Endometrium (tissue), 2 donors: Measurements from ENCODE around the gene SPEM3.

Source experiments
- FAIRE-seq: peaks from 2 replicates; lab custom pipeline; 2012; peaks lifted over from hg19 to GRCh38; lab: Jason Lieb, UNC
- donor health status: control.
- donor health status: control.

Gene SPEM3

GRCh38 chr17:7428557-7428956 is at the start of gene SPEM3:
SPEM3 (plus strand) TSS chr17:7428857; CDS start chr17:7428903, 46 bp downstream.
- FAIRE-seq = no peak

GRCh38 chr17:7379134-7379533 is 49.5 kb upstream of the SPEM3 start:
- FAIRE-seq = no peak

GRCh38 chr17:7380321-7380720 is 48.3 kb upstream of the SPEM3 start:
- FAIRE-seq = no peak

- FAIRE-seq = no peak
These were observed 47.6 kb upstream of the SPEM3 start, which contains the start of gene TNK1 for GRCh38 chr17:7380855-7381683. TNK1 (plus strand) TSS chr17:7381089; CDS start chr17:7382927, 1,838 bp downstream.

GRCh38 chr17:7382901-7383300 is 45.8 kb upstream of the SPEM3 start:
- no peak for FAIRE-seq

GRCh38 chr17:7383371-7383741 is 45.3 kb upstream of the SPEM3 start:
- no peak for FAIRE-seq

- FAIRE-seq = no peak
These were observed 44.7 kb upstream of the SPEM3 start for GRCh38 chr17:7383742-7384488.

- FAIRE-seq = no peak
These were observed 44.1 kb upstream of the SPEM3 start for GRCh38 chr17:7384489-7385081.

GRCh38 chr17:7388856-7389255 is 39.8 kb upstream of the SPEM3 start:
- no peak for FAIRE-seq

- no peak for FAIRE-seq
These were observed 38.4 kb upstream of the SPEM3 start for GRCh38 chr17:7389924-7390910.

- FAIRE-seq = no peak
These were observed 37.4 kb upstream of the SPEM3 start for GRCh38 chr17:7391307-7391706.

- no peak for FAIRE-seq
These were observed 35.7 kb upstream of the SPEM3 start for GRCh38 chr17:7392696-7393612.

- no peak for FAIRE-seq
These were observed 34.8 kb upstream of the SPEM3 start for GRCh38 chr17:7393613-7394451.

- FAIRE-seq = no peak
These were observed 34.0 kb upstream of the SPEM3 start, which contains the start of gene PLSCR3 for GRCh38 chr17:7394452-7395191. PLSCR3 (minus strand) TSS chr17:7394525; CDS start chr17:7394110, 415 bp downstream.

- no peak for FAIRE-seq
These were observed 32.5 kb upstream of the SPEM3 start for GRCh38 chr17:7396147-7396546.

- no peak for FAIRE-seq
These were observed 30.0 kb upstream of the SPEM3 start for GRCh38 chr17:7398612-7399011.

- FAIRE-seq = no peak
These were observed 25.5 kb upstream of the SPEM3 start for GRCh38 chr17:7403043-7403726.

GRCh38 chr17:7403727-7403976 is 25.0 kb upstream of the SPEM3 start:
- no peak for FAIRE-seq
